SU-DHL-6 (cell line): ENCODE data around the gene TTLL11.

Experiments used
- H2AFZ ChIP-seq: fragments of 200-600 bp; sonication (generic); 2 replicates; pipeline ENCODE4 v1.6.1; 2014; ENCODE audit warnings: low read depth, mild to moderate bottlenecking, moderate library complexity, mixed read lengths, antibody characterized with exemption, low read length; ENCODE audit not compliant: severe bottlenecking
- H3F3A ChIP-seq: fragments of 200-600 bp; shearing (Covaris generic); 2 replicates; pipeline ENCODE4 v1.6.0; 2016; ENCODE audit warnings: antibody characterized with exemption, mild to moderate bottlenecking; ENCODE audit not compliant: insufficient read depth
- H3K27ac ChIP-seq: fragments of 200-600 bp; sonication (generic); 2 replicates; pipeline ENCODE4 v1.5.1; 2016; ENCODE audit warnings: low read depth, mild to moderate bottlenecking, low read length, moderate library complexity, mixed read lengths
- H3K27me3 ChIP-seq: fragments of 200-600 bp; sonication (generic), shearing (Covaris generic); 2 replicates; pipeline ENCODE4 v1.6.0; 2014; ENCODE audit warnings: mild to moderate bottlenecking, low read length
- H3K36me3 ChIP-seq: fragments of 200-600 bp; sonication (generic); 2 replicates; pipeline ENCODE4 v1.6.1; 2014; ENCODE audit warnings: mild to moderate bottlenecking, low read length, mixed read lengths
- H3K4me2 ChIP-seq: fragments of 300-600, 200-600 bp; shearing (Covaris generic), sonication (generic); 2 replicates; pipeline ENCODE4 v1.6.0; 2014; ENCODE audit warnings: low read length, low read depth, mild to moderate bottlenecking; ENCODE audit not compliant: poor library complexity, severe bottlenecking
- H3K4me3 ChIP-seq: fragments of 200-600 bp; sonication (generic); 2 replicates; pipeline ENCODE4 v1.5.1; 2014; ENCODE audit warnings: antibody characterized with exemption, low read length, mild to moderate bottlenecking, mixed read lengths; ENCODE audit not compliant: insufficient read depth, poor library complexity, severe bottlenecking
- H3K79me2 ChIP-seq: fragments of 200-600 bp; sonication (generic); 2 replicates; pipeline ENCODE4 v1.6.1; 2014; ENCODE audit warnings: mild to moderate bottlenecking, low read length, moderate library complexity; ENCODE audit not compliant: insufficient read depth
- H3K9ac ChIP-seq: fragments of 200-600 bp; sonication (generic); 2 replicates; pipeline ENCODE4 v1.7.0; 2014; ENCODE audit warnings: mild to moderate bottlenecking, low read length
- H3K9me2 ChIP-seq: fragments of 200-600 bp; sonication (generic); replicated peaks from 2 replicates; pipeline ENCODE4 v1.6.1; 2014; ENCODE audit warnings: low read length; ENCODE audit not compliant: insufficient read depth
- H3K9me3 ChIP-seq: fragments of 200-600 bp; sonication (generic); 2 replicates; pipeline ENCODE4 v1.6.1; 2014; ENCODE audit warnings: low read length, mixed read lengths; ENCODE audit not compliant: insufficient read depth
- H4K20me1 ChIP-seq: fragments of 200-600 bp; sonication (generic); 2 replicates; pipeline ENCODE4 v1.6.1; 2014; ENCODE audit warnings: low read depth, mild to moderate bottlenecking, antibody characterized with exemption, low read length, moderate library complexity, mixed read lengths
- CTCF ChIP-seq: fragments of 200-600 bp; sonication (generic); IDR thresholded peaks from one replicate; pipeline ENCODE4 v1.5.1; 2017; ENCODE audit warnings: antibody characterized with exemption, mild to moderate bottlenecking, low read length, moderate library complexity; ENCODE audit not compliant: insufficient read depth, poor library complexity, severe bottlenecking
- EZH2phosphoT487 ChIP-seq: fragments of 200-600 bp; sonication (generic), shearing (Covaris generic); conservative IDR thresholded peaks from 2 replicates; pipeline ENCODE4 v1.6.1; 2018; ENCODE audit warnings: mild to moderate bottlenecking, antibody characterized with exemption, low read length, moderate library complexity, mixed read lengths

The TTLL11 gene

GRCh38 chr9:121836366-121836885, 256.7 kb downstream of the TTLL11 start:
- Histone ChIP-seq H3K79me2 (no peaks in the 10 kb centered on the region), H3K27me3 (no peaks in the 10 kb centered on the region), H3K27ac (no peak overlapping the region), H3K9ac (no peak overlapping the region), H3K9me2 (no peaks in the 10 kb centered on the region), H3F3A (no peaks in the 10 kb centered on the region), H3K9me3 (no peaks in the 10 kb centered on the region), H3K36me3 (no peaks in the 10 kb centered on the region), H2AFZ (no peak overlapping the region), H4K20me1 (no peaks in the 10 kb centered on the region), H3K4me2 (no peak overlapping the region), H3K4me3 (no peak overlapping the region)
- TF ChIP-seq EZH2phosphoT487 (no peak), CTCF (no peak)

GRCh38 chr9:121835587-121836365, 257.3 kb downstream of the TTLL11 start:
- TF ChIP-seq EZH2phosphoT487 (no peak), CTCF (no peak)
- H3K27me3 ChIP-seq, result no peaks in the 10 kb centered on the region
- H3F3A ChIP-seq, result no peaks in the 10 kb centered on the region
- H2AFZ ChIP-seq, result no peak overlapping the region
- no peak overlapping the region for H3K9ac ChIP-seq
- H3K79me2 ChIP-seq, result no peaks in the 10 kb centered on the region
- no peaks in the 10 kb centered on the region for H4K20me1 ChIP-seq
- no peak overlapping the region for H3K27ac ChIP-seq
- no peaks in the 10 kb centered on the region for H3K9me2 ChIP-seq
- no peak overlapping the region for H3K4me3 ChIP-seq
- no peaks in the 10 kb centered on the region for H3K9me3 ChIP-seq
- H3K4me2 ChIP-seq, result no peak overlapping the region
- no peaks in the 10 kb centered on the region for H3K36me3 ChIP-seq

- H3F3A ChIP-seq, result no peaks in the 10 kb centered on the region
- no peak overlapping the region for H3K9ac ChIP-seq
- no peak overlapping the region for H3K4me2 ChIP-seq
- H3K27ac ChIP-seq, result no peak overlapping the region
- no peak overlapping the region for H3K4me3 ChIP-seq
- TF ChIP-seq CTCF, result no peak
- TF ChIP-seq EZH2phosphoT487, result no peak
- H3K79me2 ChIP-seq, result no peaks in the 10 kb centered on the region
- H4K20me1 ChIP-seq, result no peaks in the 10 kb centered on the region
- H3K27me3 ChIP-seq, result no peaks in the 10 kb centered on the region
- H3K9me3 ChIP-seq, result no peaks in the 10 kb centered on the region
- H3K36me3 ChIP-seq, result no peaks in the 10 kb centered on the region
- H2AFZ ChIP-seq, result no peak overlapping the region
- no peaks in the 10 kb centered on the region for H3K9me2 ChIP-seq
These were observed 260.0 kb downstream of the TTLL11 start for GRCh38 chr9:121833061-121833460.
